CD4-positive, alpha-beta T cell treated with Interferon gamma for 1 hour (primary cell): ENCODE results near the gene C1RL.

ENCODE experiments used
- DNase-seq: peaks from one replicate; pipeline ENCODE4 v3.0.0-alpha.2; 2020

C1RL gene

DNA sequence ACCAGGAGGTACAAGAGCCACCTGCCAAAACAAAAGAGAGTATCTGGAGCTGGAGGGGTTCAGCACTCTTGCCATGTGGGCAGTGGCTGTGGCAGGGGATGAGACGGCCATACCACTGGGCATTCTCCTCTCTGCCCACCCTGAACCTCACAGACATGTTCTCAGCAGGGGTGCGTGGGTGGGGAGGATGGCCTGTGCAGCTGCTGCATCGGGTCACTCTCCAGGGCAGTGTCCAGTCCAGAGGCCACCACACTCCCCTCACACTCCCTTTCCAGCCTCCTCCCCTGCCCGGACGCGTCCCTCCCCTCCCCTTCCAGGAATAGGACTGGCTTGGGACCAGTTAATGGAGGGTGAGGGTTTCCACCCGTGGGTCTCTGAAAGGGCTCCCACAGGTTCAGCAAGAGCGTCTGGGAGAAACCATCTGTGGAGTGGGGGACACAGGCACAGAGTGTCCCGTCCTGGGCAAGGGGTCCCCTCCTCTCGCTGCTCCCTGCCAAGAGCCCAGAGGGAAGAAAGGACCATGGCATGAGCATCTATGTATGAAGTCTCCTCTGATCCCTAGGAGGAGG, 17.3 kb downstream of the C1RL start:
- no peak for DNase-seq

DNA sequence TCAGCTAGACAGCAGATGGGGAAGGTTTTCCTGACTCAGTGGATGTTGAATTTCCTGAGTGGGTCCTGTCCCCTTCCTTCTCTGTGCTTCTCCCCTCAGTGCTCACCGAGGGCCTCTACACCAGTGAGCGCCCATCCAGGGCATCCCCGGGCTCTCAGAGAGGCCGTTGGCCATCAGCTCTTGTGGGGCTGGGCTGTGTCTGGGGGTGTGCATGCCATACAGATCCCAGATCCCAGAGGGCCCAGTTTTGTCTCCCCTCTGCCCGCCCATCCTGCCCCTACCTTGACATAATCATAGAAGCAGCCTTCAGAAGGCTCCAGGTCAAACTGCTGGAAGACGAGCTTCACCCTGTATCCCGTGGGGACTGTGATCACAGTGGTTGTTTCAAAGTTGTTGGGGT, 17.8 kb downstream of the C1RL start:
- DNase-seq = no peak

GRCh38 chr12:7090222-7090998, 18.6 kb downstream of the C1RL start:
- DNase-seq = no peak

DNA sequence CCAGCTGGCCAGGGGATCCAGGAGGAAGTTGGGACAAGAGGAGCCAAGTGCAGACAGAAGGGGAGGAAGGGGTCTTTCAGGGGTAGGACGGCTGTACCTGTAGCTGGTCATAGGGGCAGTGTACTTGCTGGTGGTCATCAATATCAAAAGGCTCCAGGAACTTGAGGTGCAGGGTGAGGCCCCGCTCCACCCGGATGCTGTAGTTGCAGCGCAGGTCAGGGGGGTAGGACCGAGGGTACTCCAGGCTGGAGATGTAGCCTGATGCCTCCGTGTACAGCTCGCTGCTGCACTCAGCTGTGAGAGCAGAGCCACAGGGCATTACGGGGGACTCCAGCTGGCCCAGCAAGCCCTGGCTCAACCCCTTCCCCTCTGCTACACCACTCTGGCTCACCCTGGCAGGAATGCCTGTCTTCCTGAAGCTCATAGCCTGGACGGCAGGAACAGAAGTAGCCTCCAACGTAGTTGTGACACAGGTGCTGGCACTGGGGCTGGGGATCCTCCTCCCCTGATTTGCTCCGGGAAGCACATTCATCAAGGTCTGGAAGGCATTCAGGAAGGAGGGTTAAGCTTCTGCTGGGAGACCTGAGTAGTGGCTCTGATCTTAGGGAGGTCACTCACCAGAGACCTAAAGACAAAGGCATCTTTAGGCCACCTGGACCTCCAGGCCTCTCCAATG, 19.7 kb downstream of the C1RL start:
- no peak for DNase-seq

DNA sequence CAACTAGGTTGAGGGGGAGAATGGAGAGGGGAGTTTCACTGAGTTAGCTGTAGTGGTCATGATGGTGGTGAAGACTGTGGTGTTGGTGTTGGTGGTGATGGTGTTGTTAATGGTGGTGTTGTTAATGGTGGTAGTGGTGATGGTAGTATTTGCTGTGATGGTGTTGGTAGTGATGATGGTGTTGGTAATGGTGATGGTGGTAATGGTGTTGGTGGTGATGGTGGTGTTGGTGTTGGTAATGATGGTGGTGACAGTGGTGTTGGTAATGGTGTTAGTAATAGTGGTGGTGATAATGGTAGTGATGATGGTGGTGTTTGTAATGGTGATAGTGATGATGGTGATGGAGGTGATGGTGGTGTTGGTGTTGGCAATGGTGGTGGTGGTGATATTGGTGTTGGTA, 25.9 kb downstream of the C1RL start:
- DNase-seq = no peak

DNA sequence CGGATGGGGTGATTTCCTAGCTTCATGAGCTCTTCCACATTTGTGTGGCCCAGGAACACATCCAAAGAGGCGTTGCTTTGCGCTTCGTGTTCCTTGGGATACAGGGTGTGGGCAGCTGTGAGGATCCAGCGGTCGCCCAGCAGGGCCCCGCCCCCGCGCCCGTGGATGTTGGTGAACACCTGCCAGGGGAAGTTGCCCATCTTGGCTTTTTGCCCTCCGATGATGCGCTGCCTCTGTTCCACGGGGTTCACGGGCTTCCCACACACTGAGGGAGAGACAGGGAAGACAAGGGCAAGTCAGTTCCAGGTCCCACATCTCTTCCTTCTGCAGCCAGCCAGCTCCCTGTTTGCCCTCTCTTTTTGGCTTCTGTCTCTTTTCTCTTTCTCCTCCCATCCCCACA, 28.0 kb downstream of the C1RL start:
- no peak for DNase-seq

GRCh38 chr12:7079826-7080125, 29.2 kb downstream of the C1RL start:
- no peak for DNase-seq

DNA sequence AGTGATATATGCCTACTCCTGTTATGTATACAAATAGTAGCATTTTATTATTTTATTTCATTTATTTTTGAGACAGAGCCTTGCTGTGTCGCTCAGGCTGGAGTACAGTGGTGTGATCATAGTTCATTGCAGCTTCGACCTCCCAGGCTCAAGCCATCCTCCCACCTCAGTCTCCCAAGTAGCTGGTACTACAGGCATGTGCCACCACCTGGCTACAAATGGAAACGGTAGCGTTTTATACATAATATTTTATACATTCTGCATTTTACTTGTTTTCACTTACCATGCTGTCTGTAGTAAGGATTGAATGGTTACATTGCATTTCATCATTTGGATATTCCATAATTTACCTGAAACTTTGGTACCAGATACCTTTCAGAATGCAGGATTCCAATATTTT, 30.9 kb downstream of the C1RL start:
- DNase-seq = no peak

GRCh38 chr12:7076493-7076892, 32.5 kb downstream of the C1RL start:
- DNase-seq = no peak

GRCh38 chr12:7075939-7076338, 33.1 kb downstream of the C1RL start:
- DNase-seq = no peak

GRCh38 chr12:7075518-7075917, 33.5 kb downstream of the C1RL start:
- no peak for DNase-seq

- DNase-seq = no peak
Observed at GRCh38 chr12:7073946-7074345, 35.1 kb downstream of the C1RL start.

GRCh38 chr12:7072554-7072953, 36.5 kb downstream of the C1RL start:
- no peak for DNase-seq

- no peak for DNase-seq
Observed at GRCh38 chr12:7072035-7072434, 37.0 kb downstream of the C1RL start.

DNA sequence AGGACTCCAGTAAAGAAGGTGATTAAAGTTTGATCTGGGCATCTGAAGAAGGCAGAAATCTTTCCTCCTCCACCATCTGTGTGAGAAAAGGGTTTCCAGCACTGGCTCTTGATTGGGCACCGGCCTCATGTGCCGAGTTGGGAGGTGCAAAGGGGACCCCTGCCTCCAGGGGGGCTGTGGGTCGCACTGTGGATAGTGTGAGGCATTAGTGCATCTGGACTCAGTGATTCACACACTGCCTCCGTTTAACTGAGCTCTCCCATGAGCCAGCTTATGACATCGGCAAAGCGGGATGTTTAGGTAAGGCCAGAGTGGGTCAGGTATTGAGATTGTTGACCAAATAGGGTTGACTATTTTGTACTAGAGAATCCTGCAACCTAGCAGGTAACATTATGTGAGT, 39.6 kb downstream of the C1RL start:
- DNase-seq = no peak

- DNase-seq = no peak
Observed at GRCh38 chr12:7068994-7069346, 40.0 kb downstream of the C1RL start.

- DNase-seq = no peak
Observed at GRCh38 chr12:7068240-7068993, 40.6 kb downstream of the C1RL start.

DNA sequence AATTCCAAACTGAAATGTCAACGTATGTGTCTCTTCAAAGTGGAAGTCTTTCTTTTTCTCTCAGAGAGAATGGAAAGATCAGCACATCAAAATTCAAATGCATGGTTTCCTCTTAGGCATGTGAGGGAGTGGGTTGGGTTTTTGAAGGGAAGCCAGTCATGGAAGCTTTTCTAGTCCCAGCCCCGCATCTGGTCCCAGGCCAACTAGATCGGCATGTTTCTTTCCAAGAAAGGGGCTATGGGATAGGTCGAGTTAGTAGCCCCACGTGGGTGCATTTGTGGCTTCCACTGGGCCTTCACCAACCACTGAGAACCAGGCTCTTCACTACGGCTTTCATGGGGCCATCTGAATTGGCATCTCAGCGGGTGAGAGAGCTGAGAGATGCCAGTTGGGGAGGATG, 41.9 kb downstream of the C1RL start:
- no peak for DNase-seq

GRCh38 chr12:7066596-7066995, 42.4 kb downstream of the C1RL start:
- DNase-seq = no peak

DNA sequence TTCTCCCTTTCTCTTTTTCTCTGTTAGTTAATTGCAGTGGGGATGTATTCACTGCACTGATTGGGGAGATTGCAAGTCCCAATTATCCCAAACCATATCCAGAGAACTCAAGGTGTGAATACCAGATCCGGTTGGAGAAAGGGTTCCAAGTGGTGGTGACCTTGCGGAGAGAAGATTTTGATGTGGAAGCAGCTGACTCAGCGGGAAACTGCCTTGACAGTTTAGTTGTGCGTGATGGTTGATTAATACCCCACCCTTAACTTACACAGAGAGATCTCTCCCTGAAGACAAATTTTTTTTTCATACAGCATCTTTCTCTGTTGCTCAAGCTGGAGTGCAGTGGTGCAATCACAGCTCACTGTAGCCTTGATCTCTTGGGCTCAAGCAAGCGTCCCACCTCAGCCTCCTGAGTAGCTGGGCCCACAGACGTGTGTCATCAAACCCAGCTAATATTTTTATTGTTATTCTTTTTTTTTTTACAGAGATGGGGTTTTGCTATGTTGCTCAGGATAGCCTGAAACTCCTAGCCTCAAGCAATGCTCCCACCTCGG, 43.9 kb downstream of the C1RL start:
- no peak for DNase-seq

- no peak for DNase-seq
Observed at GRCh38 chr12:7064516-7064915, 44.5 kb downstream of the C1RL start.

GRCh38 chr12:7061596-7061995, 47.4 kb downstream of the C1RL start:
- no peak for DNase-seq

DNA sequence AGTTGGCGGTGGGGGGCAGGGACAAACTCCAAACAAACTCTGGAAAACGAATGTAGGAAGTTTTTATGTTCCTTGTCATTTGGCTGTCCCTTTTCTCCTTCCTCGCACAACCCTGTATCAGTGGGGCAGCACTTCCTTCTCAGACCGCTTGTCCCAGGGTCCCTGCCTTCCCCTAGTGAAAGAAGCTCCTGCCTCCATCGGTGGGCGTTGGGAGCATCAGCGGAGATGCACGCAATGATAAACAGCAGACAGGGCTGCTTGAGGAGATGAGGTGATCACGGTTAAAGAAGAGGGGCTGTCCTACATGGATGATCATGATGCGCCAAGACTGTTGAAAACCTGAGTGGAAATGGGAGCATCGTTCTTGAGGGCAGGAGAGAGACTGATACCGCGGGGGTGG, 47.9 kb downstream of the C1RL start:
- no peak for DNase-seq
